ENCODE measurements around the gene ARPC5.

GRCh38 chr1:183634429-183635065 is 1.0 kb downstream of the ARPC5 start:
- TF ChIP-seq, protein P1, sequence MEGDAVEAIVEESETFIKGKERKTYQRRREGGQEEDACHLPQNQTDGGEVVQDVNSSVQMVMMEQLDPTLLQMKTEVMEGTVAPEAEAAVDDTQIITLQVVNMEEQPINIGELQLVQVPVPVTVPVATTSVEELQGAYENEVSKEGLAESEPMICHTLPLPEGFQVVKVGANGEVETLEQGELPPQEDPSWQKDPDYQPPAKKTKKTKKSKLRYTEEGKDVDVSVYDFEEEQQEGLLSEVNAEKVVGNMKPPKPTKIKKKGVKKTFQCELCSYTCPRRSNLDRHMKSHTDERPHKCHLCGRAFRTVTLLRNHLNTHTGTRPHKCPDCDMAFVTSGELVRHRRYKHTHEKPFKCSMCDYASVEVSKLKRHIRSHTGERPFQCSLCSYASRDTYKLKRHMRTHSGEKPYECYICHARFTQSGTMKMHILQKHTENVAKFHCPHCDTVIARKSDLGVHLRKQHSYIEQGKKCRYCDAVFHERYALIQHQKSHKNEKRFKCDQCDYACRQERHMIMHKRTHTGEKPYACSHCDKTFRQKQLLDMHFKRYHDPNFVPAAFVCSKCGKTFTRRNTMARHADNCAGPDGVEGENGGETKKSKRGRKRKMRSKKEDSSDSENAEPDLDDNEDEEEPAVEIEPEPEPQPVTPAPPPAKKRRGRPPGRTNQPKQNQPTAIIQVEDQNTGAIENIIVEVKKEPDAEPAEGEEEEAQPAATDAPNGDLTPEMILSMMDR (IDR thresholded peaks at IDR 0.05; ENCODE audit: poor library complexity), result no peak
- TF ChIP-seq EZH2 (IDR thresholded peaks at IDR 0.05; ENCODE audit: borderline replicate concordance), result no peak

All from hepatocyte (in vitro differentiated cells).